Gastrocnemius medialis (tissue), 4 donors: ENCODE data around the gene KLC1. TPM values are rescaled to one million over a fixed set of nuclear protein-coding genes. Genes with fewer than 3 reads are reported as not detected.

Experiments
- ATAC-seq, 2 donors: fragments of 150-250 bp; one replicate each; pipeline ENCODE4 v1.9.1; 2016
- DNase-seq, 2 donors: peaks; one replicate each; pipeline ENCODE4 v3.0.0-alpha.2; 2019
- H3K27ac ChIP-seq, 4 donors: fragments of 200-600 bp; sonication (generic); 1 replicate in 1 of 4; 2 replicates in 3 of 4; pipeline ENCODE4 v1.5.1; 2016 to 2018; ENCODE audit warnings: mild to moderate bottlenecking in 2 of 4, moderate library complexity in 1 of 4
- H3K27me3 ChIP-seq, 3 donors: fragments of 200-600 bp; sonication (generic) in 2 of 3; 1 replicate in 1 of 3; 2 replicates in 2 of 3; pipeline versions ENCODE4 v1.5.1 to v1.6.0; 2016 to 2019; ENCODE audit warnings: mild to moderate bottlenecking in 1 of 3, moderate library complexity in 1 of 3
- H3K36me3 ChIP-seq, 2 donors: fragments of 200-600 bp; sonication (generic) in 1 of 2; one replicate each; pipeline ENCODE4 v1.5.1; 2017 to 2018
- H3K4me1 ChIP-seq, 2 donors: fragments of 200-600 bp; sonication (generic) in 1 of 2; one replicate each; pipeline ENCODE4 v1.5.1; 2016 to 2017; ENCODE audit warnings: mild to moderate bottlenecking in 2 of 2
- H3K4me3 ChIP-seq, 4 donors: fragments of 200-600 bp; sonication (generic) in 3 of 4; 1 replicate in 1 of 4; 2 replicates in 3 of 4; pipeline ENCODE4 v1.5.1; 2016 to 2019; ENCODE audit warnings: mild to moderate bottlenecking in 2 of 4
- H3K9me3 ChIP-seq, 3 donors: fragments of 200-600 bp; sonication (generic) in 2 of 3; 1 replicate in 1 of 3; 2 replicates in 2 of 3; pipeline ENCODE4 v1.5.1; 2016 to 2019
- CTCF ChIP-seq, 5 experiments: fragments of 450-650 bp in 3 of 5; fragments of 200-600 bp in 2 of 5; sonication (generic) in 2 of 5; IDR thresholded peaks in 4 of 5; conservative IDR thresholded peaks in 1 of 5; 1 replicate in 4 of 5; 2 replicates in 1 of 5; pipeline ENCODE4 v1.5.1; 2016 to 2019; ENCODE audit warnings: antibody characterized with exemption in 5 of 5, mild to moderate bottlenecking in 3 of 5, moderate library complexity in 3 of 5
- POLR2A ChIP-seq, 2 donors: fragments of 450-650 bp; IDR thresholded peaks; one replicate each; pipeline ENCODE4 v1.6.1; 2017; ENCODE audit warnings: antibody characterized with exemption in 2 of 2, mild to moderate bottlenecking in 2 of 2, moderate library complexity in 2 of 2
- in situ Hi-C, 4 donors: fragments of 200-750 bp; cut with MboI; loops; one replicate each; pipeline versions ENCODE4 v1.15.0 to v1.8.0; 2017; ENCODE audit warnings: low sequenced_read_pairs in 4 of 4
- intact Hi-C: fragments of 100-400 bp; cut with DNase I; formaldehyde crosslinking; loops from one replicate; pipeline ENCODE4 v1.15.1; 2023; ENCODE audit warnings: low total_unique reads
- total RNA-seq, 4 donors: library from RNA; depleted of rRNA; stranded (reverse); fragments of >200 nt; gene quantifications; one replicate each; pipeline versions ENCODE4 v1.1.0 to v1.2.3, GENCODE V29; 2016

Gene KLC1
- total RNA-seq, 4 donors from 2014 or later: 217 to 398 (median 309) TPM

- TF ChIP-seq CTCF (IDR thresholded peaks at IDR 0.05 in 4 of 5, conservative IDR thresholded peaks at IDR 0.05 in 1 of 5): no peak
- TF ChIP-seq POLR2A (IDR thresholded peaks at IDR 0.05): no peak
- H3K27ac ChIP-seq: peak overlapping the region in 3 of 4 donors; percentile 12 to 56 (median 46)
- H3K27me3 ChIP-seq: no peaks in the 10 kb centered on the region
- in situ Hi-C loops: no loop called here
- DNase-seq (no peak), ATAC-seq (no peak)
- H3K4me3 ChIP-seq: no peak overlapping the region
- no peaks in the 10 kb centered on the region for H3K9me3 ChIP-seq
- peaks cover 18 to 27% of the 10 kb centered on the region in 2 donors for H3K4me1 ChIP-seq
- H3K36me3 ChIP-seq: no peaks in the 10 kb centered on the region
- intact Hi-C loops: no loop called here
These were observed 5.0 kb upstream of the KLC1 start for GRCh38 chr14:103623883-103624482.

GRCh38 chr14:103624860-103625259 lies 4.2 kb upstream of the KLC1 start:
- TF ChIP-seq POLR2A (IDR thresholded peaks at IDR 0.05) (peak in 1 of 2 donors; percentile 17), CTCF (IDR thresholded peaks at IDR 0.05 in 4 of 5, conservative IDR thresholded peaks at IDR 0.05 in 1 of 5) (no peak)
- peak; percentile 55 to 69 for DNase-seq
- Histone ChIP-seq H3K4me1 (peaks cover 19 to 27% of the 10 kb centered on the region in 2 donors), H3K4me3 (no peak overlapping the region), H3K9me3 (no peaks in the 10 kb centered on the region), H3K27me3 (no peaks in the 10 kb centered on the region), H3K36me3 (no peaks in the 10 kb centered on the region), H3K27ac (peak overlapping the region; percentile 56 to 63 (median 60))
- ATAC-seq: no peak
- in situ Hi-C loops: no loop called here
- intact Hi-C loops: loop anchor here (5.0 kb wide), 1 partner anchor 238 kb away; the partner anchor contains the start of gene MARK3

- H3K9me3 ChIP-seq: no peaks in the 10 kb centered on the region
- in situ Hi-C loops (no loop called here), intact Hi-C loops (loop anchor here (5.0 kb wide), 1 partner anchor 238 kb away; the partner anchor contains the start of gene MARK3)
- no peak overlapping the region for H3K4me3 ChIP-seq
- H3K27me3 ChIP-seq: no peaks in the 10 kb centered on the region
- no peak for TF ChIP-seq POLR2A (IDR thresholded peaks at IDR 0.05)
- no peak for TF ChIP-seq CTCF (IDR thresholded peaks at IDR 0.05 in 4 of 5, conservative IDR thresholded peaks at IDR 0.05 in 1 of 5)
- peaks cover 25 to 33% of the 10 kb centered on the region in 2 donors for H3K4me1 ChIP-seq
- H3K36me3 ChIP-seq: no peaks in the 10 kb centered on the region
- no peak for ATAC-seq
- no peak for DNase-seq
- peak overlapping the region; percentile 56 to 63 (median 60) for H3K27ac ChIP-seq
These were observed 3.5 kb upstream of the KLC1 start for GRCh38 chr14:103625356-103626095.

GRCh38 chr14:103626146-103626850 lies 2.7 kb upstream of the KLC1 start:
- Histone ChIP-seq H3K27me3 (no peaks in the 10 kb centered on the region), H3K4me1 (peaks cover 33 to 38% of the 10 kb centered on the region in 2 donors), H3K36me3 (no peaks in the 10 kb centered on the region), H3K27ac (peak overlapping the region in 1 of 4 donors; percentile 99), H3K9me3 (no peaks in the 10 kb centered on the region), H3K4me3 (no peak overlapping the region)
- intact Hi-C loops: loop anchor here (5.0 kb wide), 1 partner anchor 239 kb away; the partner anchor contains the start of gene MARK3
- no peak for TF ChIP-seq CTCF (IDR thresholded peaks at IDR 0.05 in 4 of 5, conservative IDR thresholded peaks at IDR 0.05 in 1 of 5)
- no peak for TF ChIP-seq POLR2A (IDR thresholded peaks at IDR 0.05)
- no peak for ATAC-seq
- DNase-seq: no peak
- in situ Hi-C loops: no loop called here
